ENCODE data around the gene ADPRHL1.
"Not testable (repeated sequence)": the region's sequence is repeated elsewhere in the genome, so short reads cannot be mapped to it uniquely, and the experiment has no call there.

ADPRHL1 gene

DNA sequence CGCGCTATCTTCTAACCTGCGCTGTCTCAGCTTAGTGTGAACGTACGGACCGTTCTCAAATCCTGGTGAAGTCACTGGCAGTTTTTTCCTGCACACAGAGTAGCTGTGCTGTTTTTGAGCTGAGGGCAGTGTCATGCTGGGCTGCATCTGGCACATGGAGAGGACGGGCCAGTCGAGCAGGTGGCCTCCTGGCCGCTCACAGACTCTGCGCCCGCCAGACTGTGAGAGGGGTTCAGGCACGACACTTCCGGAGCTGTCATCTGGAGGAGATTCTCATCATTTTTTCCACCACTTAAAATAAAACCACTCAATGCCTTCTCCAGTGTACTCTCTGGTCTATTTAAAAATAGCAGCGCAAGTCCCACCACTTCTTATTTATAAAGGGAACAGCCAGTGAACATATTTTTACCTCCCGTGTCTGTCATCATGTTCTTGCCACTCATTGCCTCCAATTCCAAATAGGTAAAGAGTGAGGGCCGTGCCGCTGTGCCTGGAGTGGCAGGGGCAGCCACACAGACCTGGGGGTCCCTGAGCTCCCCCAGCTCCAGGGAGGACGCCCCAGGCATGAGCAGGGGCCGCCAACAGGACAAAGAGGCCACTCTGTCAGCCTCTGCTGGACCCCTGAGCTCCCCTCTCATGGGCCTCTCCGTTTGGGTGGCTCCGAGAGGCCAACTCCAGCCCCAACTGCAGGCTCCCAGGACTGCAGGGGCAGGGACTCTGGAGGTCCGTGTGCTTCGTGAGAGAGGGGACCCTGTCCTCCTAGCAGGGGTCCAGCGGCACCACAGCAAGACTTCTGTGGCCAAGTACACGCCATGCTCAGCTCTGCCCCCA is 52.5 kb downstream of the ADPRHL1 start:
- no peak for DNase-seq

DNA sequence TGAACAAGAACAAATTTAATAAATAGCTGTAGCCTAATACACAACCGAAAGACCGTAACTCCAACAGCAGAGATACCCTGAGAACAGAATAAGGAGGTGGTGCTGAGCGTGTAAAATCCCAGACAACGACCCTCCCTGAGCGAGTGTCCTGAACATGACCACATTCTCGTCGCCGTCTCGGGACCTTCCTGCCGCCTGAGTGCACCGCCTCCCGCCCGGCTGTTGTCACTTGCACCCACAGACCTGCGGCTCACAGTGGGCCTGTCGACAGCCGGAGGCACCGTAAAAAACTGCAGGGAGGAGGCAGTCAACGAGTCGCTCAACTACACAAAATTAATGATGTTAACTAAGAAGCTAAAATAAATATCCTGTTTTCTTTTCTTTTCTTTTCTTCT is 53.5 kb downstream of the ADPRHL1 start:
- no peak for DNase-seq

DNA sequence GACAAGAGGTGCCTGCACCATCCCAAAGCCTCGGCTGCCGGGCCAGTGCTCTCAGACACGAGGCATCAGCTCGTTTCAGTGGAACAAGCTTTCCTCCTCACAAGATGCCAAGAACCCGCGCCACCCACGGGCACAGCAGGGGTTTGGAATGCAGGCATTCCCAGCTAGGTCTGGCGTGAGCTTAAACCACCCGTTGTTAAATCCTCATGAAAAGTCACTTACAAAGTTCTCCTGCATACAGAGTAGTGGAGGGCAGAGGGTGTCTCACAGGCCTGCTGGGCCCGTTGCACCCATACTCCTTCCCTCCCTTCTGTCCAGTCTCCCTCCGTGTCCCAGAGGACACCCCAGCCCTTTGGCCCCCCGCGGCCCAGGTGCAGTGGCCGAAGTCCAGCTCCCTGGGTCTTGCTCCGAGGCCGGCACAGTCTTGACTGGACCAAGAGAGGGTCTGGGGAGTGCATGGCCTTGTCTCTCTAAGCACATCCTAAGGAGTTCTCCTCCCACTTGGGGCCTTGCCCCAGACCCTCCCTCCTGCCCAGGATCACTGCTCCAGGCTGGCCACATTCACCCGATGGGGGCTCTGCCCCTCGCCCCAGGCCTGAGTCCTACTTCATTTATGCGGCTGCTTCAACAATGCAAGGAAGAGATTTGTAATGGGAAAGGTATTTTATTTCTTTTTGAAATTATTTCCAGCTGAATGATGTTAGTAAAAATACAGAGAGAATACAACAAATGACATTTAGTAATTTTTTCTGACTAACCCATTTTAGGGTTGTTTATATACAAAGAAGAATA is 54.1 kb downstream of the ADPRHL1 start:
- DNase-seq = no peak

DNA sequence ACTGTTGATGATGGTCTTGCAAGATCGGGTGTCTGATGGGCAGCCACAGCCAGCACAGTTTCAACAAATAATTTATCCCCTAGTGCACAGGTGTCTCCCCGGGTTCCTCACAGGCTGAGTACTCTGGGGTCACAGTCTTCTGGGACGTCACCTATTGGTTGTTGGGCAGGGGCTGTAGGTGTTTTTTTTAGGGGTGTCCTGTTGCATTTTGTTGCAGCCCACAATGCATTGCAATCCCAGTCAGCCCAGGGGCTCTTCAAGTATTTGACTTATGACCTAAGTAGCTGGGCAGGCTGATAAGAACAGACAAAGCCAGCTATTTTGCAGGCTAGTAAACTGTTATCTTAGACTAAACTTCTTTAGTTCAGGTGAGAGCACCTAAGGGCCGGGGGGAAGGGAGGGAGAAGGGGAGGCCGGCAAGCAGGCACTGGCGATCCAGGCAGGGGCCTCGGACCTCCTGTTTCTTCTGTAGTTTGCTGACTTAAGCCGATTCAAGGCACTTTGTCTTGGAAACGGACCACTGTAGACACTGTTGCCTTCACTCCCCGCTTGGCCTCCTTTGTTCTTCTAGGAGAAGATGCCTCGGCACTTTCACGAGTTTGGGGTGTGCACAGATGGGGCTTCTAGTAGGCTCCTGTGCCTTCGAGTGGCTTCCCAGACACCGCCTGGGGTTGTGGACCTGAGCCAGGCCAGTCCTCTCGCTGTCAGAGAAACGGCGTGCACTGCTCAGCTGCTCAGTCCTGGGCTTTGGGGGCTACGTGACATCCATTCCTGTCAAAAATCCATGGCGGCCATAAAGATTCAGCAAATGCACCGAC is 55.5 kb downstream of the ADPRHL1 start:
- DNase-seq = no peak

DNA sequence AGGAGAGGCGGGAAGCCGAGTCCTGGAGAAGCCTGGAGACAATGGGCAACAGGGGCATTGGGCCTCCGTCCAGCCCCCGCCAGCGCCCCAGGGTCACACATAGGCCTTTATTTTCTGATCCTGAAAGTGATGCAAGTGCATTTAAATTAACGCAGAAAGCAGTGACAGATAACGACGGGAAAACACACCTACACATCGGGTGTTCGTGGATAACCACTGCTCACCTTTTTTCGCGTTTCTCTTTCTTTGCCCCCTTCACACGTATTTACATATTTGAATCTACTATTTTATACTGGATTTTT is 59.0 kb downstream of the ADPRHL1 start:
- DNase-seq = no peak

DNA sequence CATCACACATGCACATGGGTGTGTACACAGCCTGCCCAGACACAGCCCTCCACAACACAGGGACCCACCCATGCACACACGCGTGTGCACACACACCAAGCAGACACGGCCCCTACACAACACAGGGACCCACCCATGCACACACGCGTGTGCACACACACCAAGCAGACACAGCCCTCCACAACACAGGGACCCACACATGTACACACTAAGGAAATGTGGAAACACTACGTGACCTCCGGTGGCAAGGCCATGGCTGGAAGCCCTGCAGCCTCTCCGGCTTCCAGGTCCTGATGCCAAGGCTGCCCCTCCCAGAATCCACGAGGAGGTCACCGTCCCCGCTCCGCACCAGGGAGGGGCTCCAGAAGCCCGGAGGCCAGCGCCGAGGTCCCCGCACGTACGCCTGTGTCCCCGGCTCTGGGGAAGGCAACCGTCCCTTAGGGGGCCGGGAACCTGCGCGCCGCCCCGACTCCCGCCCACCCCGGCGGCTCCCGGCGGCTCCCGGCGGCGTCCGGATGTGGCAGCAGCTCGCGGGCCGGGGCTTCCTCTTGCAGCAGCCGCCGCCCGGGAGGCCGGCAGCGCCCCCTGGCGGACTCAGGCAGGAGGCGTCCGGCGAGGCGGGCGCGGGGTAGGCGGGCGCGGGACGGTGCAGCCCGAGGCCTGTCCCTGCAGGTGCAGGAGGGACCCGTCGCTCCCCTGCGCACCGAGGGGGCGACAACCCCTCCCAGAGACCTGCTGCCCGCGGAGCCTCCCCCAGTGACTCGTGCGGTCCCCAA is 59.5 kb downstream of the ADPRHL1 start:
- DNase-seq = peak; percentile 78

DNA sequence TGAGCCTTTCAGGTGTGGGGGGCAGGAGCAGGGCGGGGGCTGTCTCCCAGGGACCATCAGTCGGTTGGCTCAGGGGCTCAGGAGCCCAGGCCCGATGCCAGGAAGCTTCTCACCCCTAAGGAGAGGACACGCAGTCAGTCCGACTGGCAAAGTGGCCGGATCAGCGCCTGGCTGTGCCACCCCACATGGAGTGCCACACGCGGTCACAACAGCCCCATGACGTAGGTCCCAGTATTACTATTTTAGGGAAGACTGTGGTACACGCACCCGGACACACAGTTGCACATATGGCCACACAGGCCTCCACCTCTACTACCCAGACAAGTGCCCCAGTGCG is 60.1 kb downstream of the ADPRHL1 start:
- DNase-seq = no peak

DNA sequence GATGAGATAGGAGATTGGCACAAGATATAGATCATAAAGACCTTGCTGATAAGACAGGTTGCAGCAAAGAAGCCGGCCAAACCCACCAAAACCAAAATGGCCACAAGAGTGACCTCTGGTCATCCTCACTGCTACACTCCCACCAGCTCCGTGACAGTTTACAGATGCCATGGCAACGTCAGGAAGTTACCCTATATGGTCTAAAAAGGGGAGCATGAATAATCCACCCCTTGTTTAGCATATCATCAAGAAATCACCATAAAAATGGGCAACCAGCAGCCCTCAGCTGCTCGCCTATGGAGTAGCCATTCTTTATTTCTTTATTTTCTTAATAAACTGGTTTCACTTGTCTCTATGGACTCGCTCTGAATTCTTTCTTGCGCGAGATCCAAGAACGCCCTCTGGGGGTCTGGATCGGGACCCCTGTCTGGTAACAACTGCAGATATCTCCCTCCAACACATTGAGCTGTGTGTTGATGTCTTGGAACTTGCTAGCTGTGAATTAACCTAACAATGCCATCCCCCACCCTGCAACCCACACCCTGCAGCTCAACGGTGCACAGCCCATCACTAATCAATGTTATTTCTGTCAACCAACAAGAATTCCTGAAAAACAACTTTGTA is 62.3 kb downstream of the ADPRHL1 start:
- DNase-seq = no peak

DNA sequence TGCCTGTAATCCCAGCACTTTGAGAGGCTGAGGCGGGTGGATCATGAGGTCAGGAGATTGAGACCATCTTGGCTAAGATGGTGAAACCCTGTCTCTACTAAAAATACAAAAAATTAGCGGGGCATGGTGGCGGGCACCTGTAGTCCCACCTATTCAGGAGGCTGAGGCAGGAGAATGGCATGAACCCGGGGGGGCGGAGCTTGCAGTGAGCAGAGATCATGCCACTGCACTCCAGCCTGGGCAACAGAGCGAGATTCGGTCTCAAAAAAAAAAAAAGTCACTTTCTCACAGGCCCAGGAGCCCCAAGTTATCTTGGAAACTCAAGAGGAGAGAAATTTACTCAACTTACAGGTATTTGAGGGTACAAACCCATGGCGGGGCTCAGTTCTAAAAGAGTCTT is 63.7 kb downstream of the ADPRHL1 start:
- not testable (repeated sequence) for DNase-seq

DNA sequence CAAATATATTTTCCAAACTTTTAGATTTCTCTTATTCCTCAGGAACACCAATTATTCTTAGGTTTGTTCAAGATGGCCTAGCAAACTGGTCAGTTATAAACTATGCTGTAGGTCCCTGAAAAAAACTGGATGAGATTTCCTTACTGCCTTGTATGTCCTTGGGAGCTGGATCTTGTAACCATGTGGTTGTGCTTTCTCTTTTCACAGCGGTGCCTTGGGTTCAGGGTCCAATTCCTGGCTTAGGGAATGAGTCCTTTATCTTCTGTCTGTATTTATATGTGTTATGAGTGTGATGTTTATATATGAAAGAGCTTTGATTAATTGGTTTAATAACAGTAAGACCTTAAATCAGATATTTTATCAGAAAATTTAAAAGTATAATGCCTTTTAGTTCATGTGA is 65.9 kb downstream of the ADPRHL1 start:
- no peak for DNase-seq

DNA sequence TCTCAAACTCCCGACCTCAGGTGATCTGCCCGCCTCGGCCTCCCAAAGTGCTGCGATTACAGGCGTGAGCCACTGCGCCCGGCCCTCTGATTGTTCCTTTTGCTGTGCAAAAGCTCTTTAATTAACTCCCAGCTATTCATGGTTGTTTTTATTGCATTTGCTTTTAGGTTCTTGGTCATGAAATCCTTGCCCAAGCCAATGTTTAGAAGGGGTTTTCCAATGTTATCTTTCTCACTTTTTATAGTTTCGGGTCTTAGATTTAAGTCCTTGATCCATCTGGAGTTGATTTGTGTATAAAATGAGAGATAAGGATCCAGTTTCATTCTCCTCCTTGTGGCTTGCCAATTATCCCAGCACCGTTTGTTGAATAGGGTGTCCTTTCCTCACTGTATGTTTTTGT is 70.2 kb downstream of the ADPRHL1 start:
- no peak for DNase-seq

DNA sequence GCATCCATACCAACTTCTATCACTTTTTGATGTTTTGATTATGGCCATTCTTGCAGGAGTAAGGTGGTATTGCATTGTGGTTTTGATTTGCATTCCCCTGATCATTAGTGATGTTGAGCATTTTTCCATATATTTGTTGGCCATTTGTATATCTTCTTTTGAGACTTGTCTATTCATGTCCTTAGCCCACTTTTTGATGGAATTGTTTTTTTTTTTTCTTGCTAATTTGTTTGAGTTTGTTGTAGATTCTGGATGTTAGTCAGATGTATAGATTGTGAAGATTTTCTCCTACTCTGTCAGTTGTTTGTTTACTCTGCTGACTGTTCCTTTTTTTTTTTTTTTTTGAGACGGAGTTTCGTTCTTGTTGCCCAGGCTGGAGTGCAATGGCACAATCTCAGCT is 70.7 kb downstream of the ADPRHL1 start:
- not testable (repeated sequence) for DNase-seq

DNA sequence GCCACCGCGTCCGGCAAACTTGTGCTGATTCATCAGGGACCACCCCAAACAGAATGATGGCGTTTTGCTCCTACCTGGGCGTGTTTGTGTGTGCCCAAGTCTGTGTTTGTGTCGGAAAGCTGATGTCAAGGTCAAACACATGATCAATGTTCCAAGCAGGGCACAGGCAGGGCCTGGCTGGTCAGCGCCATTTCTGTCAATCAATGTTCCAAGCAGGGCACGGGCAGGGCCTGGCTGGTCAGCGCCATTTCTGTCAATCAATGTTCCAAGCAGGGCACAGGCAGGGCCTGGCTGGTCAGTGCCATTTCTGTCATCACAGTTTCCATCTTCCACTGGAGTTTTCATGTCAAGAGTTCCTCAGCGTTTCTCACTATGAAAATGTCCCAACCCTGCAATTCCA is 74.5 kb downstream of the ADPRHL1 start:
- no peak for DNase-seq

DNA sequence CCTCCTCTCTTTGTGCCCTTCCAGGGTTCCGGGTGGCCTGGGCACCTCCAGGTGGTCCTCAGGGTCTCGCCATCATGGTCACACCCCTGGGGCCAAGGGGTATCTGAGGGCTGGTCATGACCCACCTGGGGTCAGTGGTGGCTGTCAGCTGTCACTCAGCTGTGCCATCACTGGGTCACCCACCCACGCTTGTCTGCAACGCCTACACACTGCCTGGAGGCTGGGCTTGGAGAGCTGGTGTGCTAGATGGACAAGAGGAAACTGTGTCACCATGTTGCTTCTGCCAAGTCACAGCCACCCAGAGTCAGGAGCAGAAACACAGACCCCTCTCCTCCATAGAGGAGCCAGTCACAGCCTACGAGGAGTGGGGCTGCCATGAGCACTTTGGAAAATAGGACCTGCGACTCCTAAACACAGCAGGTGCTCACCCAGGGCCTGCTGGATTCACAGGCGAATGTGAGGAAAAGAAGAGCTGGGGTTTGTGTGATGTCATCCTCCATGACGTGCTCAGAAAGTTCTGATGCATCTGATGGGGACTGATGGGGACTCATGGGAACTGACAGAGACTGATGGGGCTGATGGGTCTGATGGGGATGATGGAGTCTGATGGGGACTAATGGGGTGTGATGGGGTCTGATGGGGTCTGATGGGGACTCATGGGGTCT is 78.6 kb downstream of the ADPRHL1 start:
- DNase-seq = no peak

DNA sequence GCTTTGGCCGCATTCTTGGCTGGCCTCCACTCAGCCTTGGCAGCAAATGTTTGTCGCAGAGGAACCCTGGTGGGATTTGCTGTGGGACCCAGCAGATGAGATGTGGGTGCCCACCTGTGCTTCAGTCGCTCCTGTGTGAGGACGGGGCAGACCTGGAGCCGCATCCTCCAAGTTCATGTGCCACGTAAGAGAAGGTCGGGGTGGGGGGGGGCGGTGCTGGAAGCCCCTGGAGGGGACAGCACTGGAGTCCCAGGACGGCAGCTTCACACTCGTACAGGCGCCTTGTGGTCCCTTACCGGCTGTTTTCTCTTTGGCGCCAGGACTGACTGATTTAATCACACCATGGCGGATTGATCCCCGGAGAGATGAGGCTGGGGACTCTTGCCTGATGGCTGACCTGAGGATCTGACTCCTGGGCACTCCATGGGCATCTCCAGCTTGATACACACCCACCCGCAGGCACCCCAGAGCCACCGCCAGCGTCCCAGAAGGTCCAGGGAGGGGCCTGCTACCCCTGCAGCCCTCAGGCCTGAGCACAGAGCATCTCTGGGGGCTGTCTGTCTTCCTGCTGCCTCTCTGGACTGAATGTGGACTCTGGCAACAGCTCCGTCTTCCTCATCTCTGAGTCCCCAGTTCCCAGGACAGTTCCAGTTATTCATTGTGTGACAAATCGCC is 79.3 kb downstream of the ADPRHL1 start:
- DNase-seq = no peak

DNA sequence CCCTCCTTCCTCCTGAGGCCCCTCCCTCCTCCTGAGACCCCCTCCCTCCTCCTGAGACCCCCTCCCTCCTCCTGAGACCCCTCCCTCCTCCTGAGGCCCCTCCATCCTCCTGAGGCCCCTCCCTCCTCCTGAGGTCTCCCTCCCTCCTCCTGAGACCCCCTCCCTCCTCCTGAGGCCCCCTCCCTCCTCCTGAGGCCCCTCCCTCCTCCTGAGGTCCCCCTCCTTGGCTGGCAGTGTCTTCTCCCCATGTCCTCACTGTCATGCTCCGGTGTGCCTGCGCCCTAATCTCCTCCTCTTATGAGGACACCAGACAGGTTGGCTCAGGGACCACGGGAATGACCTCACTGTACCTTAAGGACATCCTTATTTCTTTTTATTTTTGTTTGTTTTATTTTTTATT is 81.6 kb downstream of the ADPRHL1 start:
- DNase-seq = not testable (repeated sequence)

DNA sequence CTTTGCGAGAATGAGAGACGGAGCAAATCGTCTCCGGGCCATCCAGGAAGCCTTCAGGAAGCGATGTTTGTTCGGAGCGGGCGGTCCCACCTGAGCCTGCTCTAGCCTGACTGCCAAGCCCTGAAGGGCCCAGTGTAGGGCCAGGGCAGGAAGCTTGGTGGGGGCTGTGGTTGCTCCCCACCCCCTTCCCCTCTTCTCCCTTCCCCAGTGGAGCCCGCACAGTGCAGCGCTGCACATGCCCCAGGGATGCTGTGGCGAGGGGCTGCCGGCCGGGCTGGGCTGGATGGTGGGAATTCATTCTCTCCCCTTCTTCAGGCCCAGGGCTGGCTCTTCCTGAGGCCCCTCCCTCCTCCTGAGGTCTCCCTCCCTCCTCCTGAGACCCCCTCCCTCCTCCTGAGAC is 82.2 kb downstream of the ADPRHL1 start:
- no peak for DNase-seq

DNA sequence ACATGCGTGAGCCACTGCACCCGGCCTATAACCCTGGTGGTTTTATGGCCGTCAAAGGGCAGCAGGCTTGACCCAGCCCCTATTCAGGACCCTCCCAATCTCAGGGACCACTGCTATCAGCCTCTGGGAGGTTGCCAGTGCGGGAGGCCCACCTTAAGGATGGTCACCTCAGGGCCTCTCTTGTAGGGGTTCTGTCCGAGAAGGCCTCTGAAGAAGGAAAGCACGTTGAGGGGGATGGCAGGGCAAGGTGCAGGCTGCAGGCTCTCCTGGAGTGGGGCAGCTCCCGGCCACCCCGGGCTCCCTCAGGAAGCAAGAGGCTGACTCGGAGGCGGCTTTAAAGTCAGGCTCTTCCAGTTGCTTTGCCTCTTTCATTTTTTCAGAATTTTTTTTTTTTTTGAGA is 83.4 kb downstream of the ADPRHL1 start:
- DNase-seq = no peak

DNA sequence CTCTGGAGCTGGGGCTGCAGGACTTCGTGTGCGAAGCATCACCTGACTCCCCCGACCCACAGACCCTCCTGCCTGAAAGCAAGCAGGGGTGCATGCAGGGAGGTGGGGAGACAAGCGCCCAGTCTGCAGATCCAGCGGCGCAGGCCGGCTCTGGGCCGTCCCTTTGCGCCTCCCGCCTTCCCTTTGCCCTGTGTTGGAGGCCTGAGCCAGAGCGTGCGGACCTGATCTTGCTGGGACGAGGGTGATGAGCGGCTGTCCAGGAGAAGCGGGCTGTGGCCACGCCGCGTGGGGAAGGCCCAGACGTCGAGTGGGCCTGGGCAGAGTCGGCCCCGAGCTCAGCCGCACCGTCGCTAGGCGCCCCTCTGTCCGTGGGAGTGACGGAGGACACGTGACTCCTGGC is 84.1 kb downstream of the ADPRHL1 start:
- DNase-seq = no peak

DNA sequence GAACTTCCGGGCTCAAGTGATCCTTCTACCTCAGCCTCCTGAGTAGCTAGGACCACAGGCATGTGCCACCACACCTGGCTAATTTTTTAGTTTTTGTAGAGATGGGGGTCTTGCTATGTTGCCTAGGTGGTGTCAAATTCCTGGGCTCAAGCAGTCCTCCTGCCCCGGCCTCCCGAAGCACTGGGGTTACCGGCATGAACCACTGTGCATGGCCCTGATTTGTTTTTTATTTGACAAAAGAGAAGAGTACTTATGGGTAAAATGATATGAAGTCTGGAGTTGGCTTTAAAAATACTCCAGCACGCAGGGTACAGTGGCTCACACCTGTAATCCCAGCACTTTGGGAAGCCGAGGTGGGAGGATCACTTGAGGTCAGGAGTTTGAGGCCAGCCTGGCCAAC is 84.9 kb downstream of the ADPRHL1 start:
- DNase-seq = not testable (repeated sequence)

DNA sequence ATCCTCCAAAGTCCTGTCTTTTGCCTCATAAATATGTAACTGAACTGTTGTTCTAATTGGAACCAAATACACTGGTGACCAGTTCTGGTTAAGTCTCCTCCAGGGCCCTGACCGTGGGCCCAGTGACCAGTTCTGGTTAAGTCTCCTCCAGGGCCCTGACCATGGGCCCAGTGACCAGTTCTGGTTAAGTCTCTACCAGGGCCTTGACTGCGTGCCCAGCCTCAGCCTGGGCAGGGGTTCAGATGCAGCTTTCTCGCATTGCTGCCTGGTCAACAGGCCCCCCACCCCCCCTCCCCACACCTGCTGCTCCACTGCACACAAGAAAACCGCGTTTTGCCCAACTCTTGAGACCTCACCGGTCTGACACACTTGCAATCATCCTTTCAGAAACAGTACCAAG is 85.5 kb downstream of the ADPRHL1 start:
- DNase-seq = no peak
